CD4-positive, alpha-beta T cell (primary cell): ENCODE data around the gene KLK2. TPM values are rescaled to one million over a fixed set of nuclear protein-coding genes. Genes with fewer than 3 reads are reported as not detected.

Experiments used
- ATAC-seq: fragments of 200-7000 bp; cut with Tn5 transposase; one replicate; pipeline ENCODE4 v1.10.0; 2022; ENCODE audit warnings: mild to moderate bottlenecking; ENCODE audit not compliant: poor library complexity
- CTCF ChIA-PET: fragments of 350-600 bp; sonication (Branson Sonifier 250); formaldehyde crosslinking; loops from one replicate; lab custom pipeline; 2021; ENCODE audit warnings: antibody characterized with exemption, inconsistent platforms; lab: Charles Lee
- POLR2A ChIA-PET: fragments of 350-600 bp; sonication (Branson Sonifier 250); formaldehyde crosslinking; loops from one replicate; lab custom pipeline; 2021; ENCODE audit warnings: antibody characterized with exemption, inconsistent platforms; lab: Charles Lee
- DNase-seq, 14 experiments: peaks; one replicate each; pipeline ENCODE4 v3.0.0-alpha.2; 2013 to 2020; ENCODE audit warnings: mixed read lengths in 2 of 14
- H3K27ac ChIP-seq, 2 donors: one replicate each; pipeline versions ENCODE4 v1.5.1 to v1.7.0; 2013; ENCODE audit warnings: low read length in 2 of 2, low read depth in 1 of 2, mild to moderate bottlenecking in 1 of 2
- H3K27me3 ChIP-seq, 2 experiments: 1 replicate in 1 of 2; 2 replicates in 1 of 2; pipeline versions ENCODE4 v1.6.1 to v1.7.0; 2013; ENCODE audit warnings: low read length in 2 of 2, control low read depth in 1 of 2, mild to moderate bottlenecking in 1 of 2, moderate library complexity in 1 of 2; ENCODE audit not compliant: insufficient read depth in 2 of 2, control insufficient read depth in 1 of 2
- H3K36me3 ChIP-seq: one replicate; pipeline ENCODE4 v1.6.1; 2013; ENCODE audit warnings: low read length, control low read depth; ENCODE audit not compliant: insufficient read depth
- H3K4me1 ChIP-seq: one replicate; pipeline ENCODE4 v1.6.1; 2013; ENCODE audit warnings: low read length, control low read depth; ENCODE audit not compliant: insufficient read depth
- H3K4me3 ChIP-seq: one replicate; pipeline ENCODE4 v1.5.1; 2013; ENCODE audit warnings: mild to moderate bottlenecking, low read length, moderate library complexity
- H3K9me3 ChIP-seq, 2 experiments: 1 replicate in 1 of 2; 2 replicates in 1 of 2; pipeline versions ENCODE4 v1.6.1 to v1.7.0; 2013; ENCODE audit warnings: low read length in 2 of 2, mild to moderate bottlenecking in 2 of 2, control low read depth in 1 of 2, moderate library complexity in 1 of 2; ENCODE audit not compliant: control insufficient read depth in 1 of 2, insufficient read depth in 1 of 2
- H3K27ac Mint-ChIP-seq: one replicate; pipeline ENCODE4 v1.8.0; 2020; ENCODE audit warnings: mixed read lengths
- H3K27me3 Mint-ChIP-seq: one replicate; pipeline ENCODE4 v1.8.0; 2021; ENCODE audit warnings: mixed read lengths
- H3K36me3 Mint-ChIP-seq: one replicate; pipeline ENCODE4 v1.8.0; 2021; ENCODE audit warnings: low read depth, mixed read lengths
- H3K4me1 Mint-ChIP-seq: one replicate; pipeline ENCODE4 v1.8.0; 2021; ENCODE audit warnings: low read depth, mixed read lengths
- H3K4me3 Mint-ChIP-seq: one replicate; pipeline ENCODE4 v1.8.0; 2020; ENCODE audit warnings: mild to moderate bottlenecking, mixed read lengths
- H3K9me3 Mint-ChIP-seq: one replicate; pipeline ENCODE4 v1.8.0; 2020; ENCODE audit warnings: mixed read lengths
- CTCF ChIP-seq: fragments of 200-600 bp; IDR thresholded peaks from one replicate; pipeline ENCODE4 v1.8.0; 2022; ENCODE audit warnings: antibody characterized with exemption, mild to moderate bottlenecking
- intact Hi-C, 2 experiments: fragments of 100-400 bp; cut with DNase I in 1 of 2; cut with micrococcal nuclease in 1 of 2; formaldehyde crosslinking; loops; one replicate each; pipeline versions ENCODE4 v1.15.1 to v1.9.0; 2023 to 2025; cut with DNase I, micrococcal nuclease
- total RNA-seq, 174 experiments: library from RNA in 2 of 174; stranded (reverse) in 2 of 174; gene quantifications; one replicate each; pipeline ENCODE4 v1.2.3 and lab custom pipeline; 2021 to 2026

KLK2 gene
- total RNA-seq, 2 experiments from 2014 or later: not detected

GRCh38 chr19:50926144-50926543, 52.9 kb downstream of the KLK2 start:
- H3K27me3 Mint-ChIP-seq: peaks cover 44% of the 10 kb centered on the region
- TF ChIP-seq CTCF: no peak
- H3K9me3 Mint-ChIP-seq: no peaks in the 10 kb centered on the region
- intact Hi-C loops: loop anchor here in 1 of 2 experiments (5.0 to 10.0 kb wide), 2 partner anchors 171 to 391 kb away; no protein-coding TSS in a partner anchor
- H3K4me3 ChIP-seq: no peak overlapping the region
- no peaks in the 10 kb centered on the region for H3K9me3 ChIP-seq
- H3K36me3 Mint-ChIP-seq: no peaks in the 10 kb centered on the region
- H3K27ac ChIP-seq: no peak overlapping the region
- ATAC-seq (no peak), DNase-seq (no peak)
- H3K4me1 ChIP-seq: peaks cover 7% of the 10 kb centered on the region
- no peaks in the 10 kb centered on the region for H3K36me3 ChIP-seq
- ChIA-PET CTCF (no interaction called here), POLR2A (no interaction called here)
- peaks cover 9 to 22% of the 10 kb centered on the region in 2 experiments for H3K27me3 ChIP-seq
- H3K4me1 Mint-ChIP-seq: peaks cover 11% of the 10 kb centered on the region
- no peak overlapping the region for H3K4me3 Mint-ChIP-seq
- no peak overlapping the region for H3K27ac Mint-ChIP-seq

GRCh38 chr19:50928831-50929230, 55.6 kb downstream of the KLK2 start:
- Histone ChIP-seq H3K27ac (no peak overlapping the region), H3K4me3 (no peak overlapping the region), H3K4me1 (no peaks in the 10 kb centered on the region), H3K36me3 (no peaks in the 10 kb centered on the region), H3K27me3 (peaks cover 15 to 19% of the 10 kb centered on the region in 2 experiments), H3K9me3 (no peaks in the 10 kb centered on the region)
- intact Hi-C loops: loop anchor here in 1 of 2 experiments (5.0 to 10.0 kb wide), 2 partner anchors 168 to 394 kb away; no protein-coding TSS in a partner anchor
- ChIA-PET CTCF (no interaction called here), POLR2A (no interaction called here)
- no peak for DNase-seq
- Mint-ChIP-seq H3K27me3 (peaks cover 54% of the 10 kb centered on the region), H3K4me3 (no peak overlapping the region), H3K36me3 (no peaks in the 10 kb centered on the region), H3K4me1 (peaks cover 5% of the 10 kb centered on the region), H3K9me3 (no peaks in the 10 kb centered on the region), H3K27ac (no peak overlapping the region)
- ATAC-seq: no peak
- TF ChIP-seq CTCF: no peak

Other genes with a start within 250 kb of the KLK2 start
- gene SYT3, start 233.6 kb upstream of the KLK2 start, total RNA-seq: not detected
- gene C19orf81, start 224.0 kb upstream of the KLK2 start, total RNA-seq: not detected
- gene SHANK1, start 153.6 kb upstream of the KLK2 start, total RNA-seq: not detected
- gene CLEC11A, start 150.1 kb upstream of the KLK2 start, total RNA-seq: 1 to 10 TPM; 3.1 to 3.3 TPM
- gene GPR32, start 103.0 kb upstream of the KLK2 start, total RNA-seq: not detected
- not detected for gene ACP4, start 83.0 kb upstream of the KLK2 start, total RNA-seq
- gene KLK1, start 49.7 kb upstream of the KLK2 start, total RNA-seq: not detected
- not detected for gene KLK15, start 39.9 kb upstream of the KLK2 start, total RNA-seq
- gene KLK3, start 18.5 kb upstream of the KLK2 start, total RNA-seq: not detected
- gene KLK4, start 38.0 kb downstream of the KLK2 start, total RNA-seq: not detected
- gene KLK5, start 79.6 kb downstream of the KLK2 start, total RNA-seq: not detected
- gene KLK6, start 96.2 kb downstream of the KLK2 start, total RNA-seq: not detected
- gene KLK7, start 110.5 kb downstream of the KLK2 start, total RNA-seq: not detected
- not detected for gene KLK8, start 128.2 kb downstream of the KLK2 start, total RNA-seq
- gene KLK10, start 146.3 kb downstream of the KLK2 start, total RNA-seq: not detected
- not detected for gene KLK11, start 153.2 kb downstream of the KLK2 start, total RNA-seq
- gene KLK12, start 161.6 kb downstream of the KLK2 start, total RNA-seq: not detected
- not detected for gene KLK13, start 191.7 kb downstream of the KLK2 start, total RNA-seq
- under 1 TPM in 1 of 2 experiments, not detected in 1; 0.22 TPM for gene KLK14, start 209.4 kb downstream of the KLK2 start, total RNA-seq
- 1 to 10 TPM; 1.4 to 1.6 TPM for gene CTU1, start 235.0 kb downstream of the KLK2 start, total RNA-seq